NB4 (cell line): ENCODE results near the gene SENP8.

Experiments used
- DNase-seq: peaks from one replicate; pipeline ENCODE4 v3.0.0; 2010; ENCODE audit warnings: low read depth
- H3K4me3 ChIP-seq: one replicate; pipeline ENCODE4 v1.5.1; 2011; ENCODE audit warnings: mild to moderate bottlenecking, low read depth, low read length, moderate library complexity
- CTCF ChIP-seq: IDR thresholded peaks from one replicate; pipeline ENCODE4 v1.5.1; 2012; ENCODE audit warnings: low read depth, low read length
- MAX ChIP-seq: IDR thresholded peaks from 2 replicates; pipeline ENCODE4 v1.6.1; 2011; ENCODE audit warnings: low read depth, low read length
- MYC ChIP-seq: IDR thresholded peaks from 2 replicates; pipeline ENCODE4 v1.6.1; 2011; ENCODE audit warnings: low read depth, low read length
- POLR2A ChIP-seq: IDR thresholded peaks from 2 replicates; pipeline ENCODE4 v1.6.1; 2011; ENCODE audit warnings: mild to moderate bottlenecking; ENCODE audit not compliant: insufficient read length; ENCODE audit errors: extremely low read depth

The SENP8 gene

DNA sequence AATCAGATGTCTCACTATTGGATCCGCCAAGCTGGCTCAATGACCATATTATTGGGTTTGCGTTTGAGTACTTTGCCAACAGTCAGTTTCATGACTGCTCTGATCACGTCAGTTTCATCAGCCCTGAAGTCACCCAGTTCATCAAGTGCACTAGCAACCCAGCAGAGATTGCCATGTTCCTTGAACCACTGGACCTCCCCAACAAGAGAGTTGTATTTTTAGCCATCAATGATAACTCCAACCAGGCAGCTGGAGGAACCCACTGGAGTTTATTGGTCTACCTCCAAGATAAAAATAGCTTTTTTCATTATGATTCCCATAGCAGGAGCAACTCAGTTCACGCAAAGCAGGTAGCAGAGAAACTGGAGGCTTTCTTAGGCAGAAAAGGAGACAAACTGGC is 21.5 kb downstream of the SENP8 start:
- no peak for DNase-seq
- TF ChIP-seq POLR2A (no peak), MAX (no peak), CTCF (no peak), MYC (no peak)
- H3K4me3 ChIP-seq = no peak overlapping the region

DNA sequence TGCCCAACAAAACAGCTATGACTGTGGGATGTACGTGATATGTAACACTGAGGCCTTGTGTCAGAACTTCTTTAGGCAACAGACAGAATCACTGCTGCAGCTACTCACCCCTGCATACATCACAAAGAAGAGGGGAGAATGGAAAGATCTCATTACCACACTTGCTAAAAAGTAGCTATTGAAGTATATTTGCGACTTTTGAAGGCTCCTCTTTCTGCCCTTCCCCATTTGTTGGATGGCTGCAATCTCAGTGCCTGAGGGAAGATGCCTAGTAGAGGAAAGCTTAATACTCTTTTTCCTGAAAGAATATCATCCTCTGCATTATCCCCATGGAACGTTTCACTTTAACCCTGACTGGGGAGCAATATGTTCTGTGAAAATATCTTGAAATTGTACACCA is 21.9 kb downstream of the SENP8 start:
- TF ChIP-seq MAX (no peak), POLR2A (no peak), CTCF (no peak), MYC (no peak)
- no peak for DNase-seq
- no peak overlapping the region for H3K4me3 ChIP-seq

DNA sequence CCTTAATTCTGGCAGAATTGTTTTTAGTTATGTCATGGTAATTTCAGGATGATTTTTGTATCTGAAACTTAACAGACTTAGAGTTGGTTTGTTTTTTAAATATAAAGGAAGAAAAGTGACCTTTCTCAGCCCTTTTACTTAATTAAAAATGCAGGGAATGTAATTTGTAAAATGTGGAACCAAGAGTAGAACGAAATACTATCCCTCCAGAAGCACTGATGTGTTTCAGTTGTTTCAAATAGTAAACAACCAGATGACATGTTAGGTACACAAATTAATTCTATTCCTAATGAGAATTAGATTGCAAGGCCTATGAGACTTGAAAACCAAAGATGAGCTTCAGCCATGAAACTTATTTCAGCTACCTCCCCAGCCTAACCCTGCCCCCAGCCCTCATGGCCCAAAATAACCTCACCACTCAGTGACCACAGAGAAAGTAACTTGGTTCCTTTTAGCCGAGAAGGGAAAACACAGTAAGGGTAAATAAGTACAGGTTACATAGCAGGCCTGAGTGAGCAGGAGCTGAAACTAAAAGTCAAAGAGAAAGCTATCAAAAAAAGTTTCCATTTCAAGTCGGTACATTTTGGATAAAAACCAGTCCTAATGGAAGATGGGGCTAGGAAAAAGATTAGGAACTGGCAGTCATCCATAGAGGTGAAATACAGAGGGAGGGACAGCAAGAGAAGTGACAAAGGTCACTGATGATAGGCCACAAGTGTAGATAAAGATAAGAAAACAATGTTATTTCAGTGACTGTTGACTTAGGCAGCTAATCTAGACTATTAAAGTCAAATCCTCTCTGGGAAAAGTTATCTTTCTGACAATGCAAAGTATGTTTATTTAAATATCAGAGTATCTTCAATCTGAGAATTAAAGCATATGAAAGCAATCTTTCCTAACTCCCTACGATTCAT is 23.2 kb downstream of the SENP8 start:
- no peak for TF ChIP-seq POLR2A
- TF ChIP-seq CTCF = no peak
- TF ChIP-seq MYC = no peak
- no peak for TF ChIP-seq MAX

GRCh38 chr15:72146221-72146620 is 28.0 kb downstream of the SENP8 start:
- TF ChIP-seq POLR2A = no peak
- TF ChIP-seq MYC = no peak
- TF ChIP-seq MAX = no peak
- TF ChIP-seq CTCF = no peak
- H3K4me3 ChIP-seq = no peak overlapping the region

More for the DNA sequence above, 23.2 kb downstream of the SENP8 start:
- peak; percentile 14 for DNase-seq
- H3K4me3 ChIP-seq = no peak overlapping the region

DNA sequence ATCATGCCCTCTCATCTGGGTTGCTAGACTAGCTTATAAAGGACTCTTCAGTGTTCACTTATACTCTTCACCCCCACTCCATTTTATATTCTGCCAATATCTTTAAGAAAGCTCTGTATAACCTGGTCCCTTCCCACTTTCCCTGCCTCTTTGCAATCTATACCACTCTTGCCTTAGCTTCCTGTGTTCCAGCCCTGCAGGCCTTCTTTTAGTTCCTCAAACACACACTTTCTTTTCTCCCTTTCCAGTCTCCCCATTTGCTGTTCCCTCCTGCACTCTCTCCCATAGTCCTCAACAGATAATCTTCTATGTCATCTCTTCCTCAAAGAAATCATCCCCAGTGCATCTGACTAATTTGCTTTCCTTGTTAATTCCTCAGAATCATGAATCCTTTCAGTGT is 28.7 kb downstream of the SENP8 start:
- DNase-seq = no peak
- TF ChIP-seq POLR2A (no peak), CTCF (no peak), MAX (no peak), MYC (no peak)
- no peak overlapping the region for H3K4me3 ChIP-seq

More at GRCh38 chr15:72146221-72146620, 28.0 kb downstream of the SENP8 start:
- DNase-seq = no peak
